GM12891 (cell line): ENCODE measurements around the gene BANF2.

Experiments used
- PAX5 ChIP-seq: IDR thresholded peaks from 2 replicates; pipeline ENCODE4 v1.6.1; 2011; ENCODE audit warnings: low read length, moderate library complexity, mild to moderate bottlenecking; ENCODE audit not compliant: insufficient read depth, severe bottlenecking
- POLR2A ChIP-seq: IDR thresholded peaks from 2 replicates; pipeline ENCODE4 v1.6.1; 2011; ENCODE audit warnings: low read depth, low read length, control low read depth
- POLR2AphosphoS5 ChIP-seq: IDR thresholded peaks from 2 replicates; pipeline ENCODE4 v1.6.1; 2011; ENCODE audit warnings: low read depth, low read length, control low read depth
- SPI1 ChIP-seq: IDR thresholded peaks from 2 replicates; pipeline ENCODE4 v1.6.1; 2011; ENCODE audit warnings: low read depth, low read length, control low read depth

GRCh38 chr20:17723301-17723691 lies 23.5 kb downstream of the BANF2 start:
- TF ChIP-seq POLR2A (no peak), SPI1 (no peak), POLR2AphosphoS5 (no peak), PAX5 (no peak)
